ENCODE results near the gene ANXA2. TPM values are rescaled to one million over a fixed set of nuclear protein-coding genes. Genes with fewer than 3 reads are reported as not detected.

Gene ANXA2
- total and polyA plus RNA-seq, 2 donors (not counting 1 experiment from before 2014, with no cell fraction given): 116 to 133 TPM

DNA sequence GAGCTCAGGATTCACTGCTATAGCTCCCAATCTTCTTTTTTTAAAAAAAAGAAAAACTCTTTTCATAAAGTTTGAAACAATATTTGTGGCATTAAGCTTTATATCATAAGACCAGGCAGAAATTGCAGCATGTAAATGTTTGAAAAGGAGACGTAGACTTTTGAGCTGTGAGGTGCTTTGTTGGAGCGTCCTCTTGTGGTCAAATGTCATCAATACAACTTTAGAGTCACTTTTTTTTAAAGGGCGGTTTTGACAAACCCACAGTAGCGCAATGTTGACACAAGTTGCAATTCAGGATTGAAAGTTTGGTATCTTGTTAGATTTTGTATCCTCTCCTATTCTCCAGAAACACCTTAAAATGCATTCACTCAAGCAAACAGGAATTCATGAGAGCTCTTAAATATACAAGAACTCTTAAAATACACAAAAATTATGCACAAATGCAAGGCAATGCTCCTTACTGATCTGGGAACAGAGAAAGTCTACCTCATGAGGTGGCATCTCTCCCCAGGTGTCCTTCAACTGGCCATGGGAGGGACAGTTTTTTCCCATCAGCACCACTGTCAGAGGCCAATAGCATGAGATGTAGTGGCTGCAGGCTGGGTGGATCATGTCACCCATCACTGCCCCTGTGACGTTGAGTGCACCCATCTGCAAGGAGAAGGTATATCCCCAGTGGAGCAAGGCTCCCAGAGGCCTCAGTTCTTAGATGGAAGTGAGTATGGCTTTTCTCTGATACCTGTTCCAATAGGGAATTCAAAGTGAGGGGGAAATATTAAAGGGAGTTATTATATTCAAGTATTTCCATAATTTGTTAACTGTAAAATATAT lies 70.7 kb downstream of the ANXA2 start:
- no peaks in the 10 kb centered on the region for H4K20me1 ChIP-seq (ENCODE audit: control insufficient read depth, insufficient read depth, low read length, poor library complexity, severe bottlenecking)
- Mint-ChIP-seq H3K4me3 (no peak overlapping the region), H3K4me1 (peaks cover 2% of the 10 kb centered on the region), H3K9me3 (ENCODE audit: insufficient read depth) (no peaks in the 10 kb centered on the region), H3K27me3 (peaks cover 40% of the 10 kb centered on the region), H3K27ac (no peak overlapping the region)
- intact Hi-C loops (cut with micrococcal nuclease): loop anchor here (2.0 kb wide), 1 partner anchor 636 kb away; no protein-coding TSS in a partner anchor
- ATAC-seq (ENCODE audit: low read depth) (no peak), DNase-seq (peak; percentile 49)
- no peaks in the 10 kb centered on the region for H3K4me1 ChIP-seq (ENCODE audit: control insufficient read depth in 2 of 2, insufficient read depth in 2 of 2, low read length in 2 of 2)
- H3K27ac ChIP-seq (ENCODE audit: low read length in 2 of 2): no peak overlapping the region
- no peak for TF ChIP-seq EZH2 (IDR thresholded peaks at IDR 0.05; ENCODE audit: borderline replicate concordance, insufficient read depth, low read depth, low read length, poor library complexity, severe bottlenecking)
- TF ChIP-seq, protein P1, sequence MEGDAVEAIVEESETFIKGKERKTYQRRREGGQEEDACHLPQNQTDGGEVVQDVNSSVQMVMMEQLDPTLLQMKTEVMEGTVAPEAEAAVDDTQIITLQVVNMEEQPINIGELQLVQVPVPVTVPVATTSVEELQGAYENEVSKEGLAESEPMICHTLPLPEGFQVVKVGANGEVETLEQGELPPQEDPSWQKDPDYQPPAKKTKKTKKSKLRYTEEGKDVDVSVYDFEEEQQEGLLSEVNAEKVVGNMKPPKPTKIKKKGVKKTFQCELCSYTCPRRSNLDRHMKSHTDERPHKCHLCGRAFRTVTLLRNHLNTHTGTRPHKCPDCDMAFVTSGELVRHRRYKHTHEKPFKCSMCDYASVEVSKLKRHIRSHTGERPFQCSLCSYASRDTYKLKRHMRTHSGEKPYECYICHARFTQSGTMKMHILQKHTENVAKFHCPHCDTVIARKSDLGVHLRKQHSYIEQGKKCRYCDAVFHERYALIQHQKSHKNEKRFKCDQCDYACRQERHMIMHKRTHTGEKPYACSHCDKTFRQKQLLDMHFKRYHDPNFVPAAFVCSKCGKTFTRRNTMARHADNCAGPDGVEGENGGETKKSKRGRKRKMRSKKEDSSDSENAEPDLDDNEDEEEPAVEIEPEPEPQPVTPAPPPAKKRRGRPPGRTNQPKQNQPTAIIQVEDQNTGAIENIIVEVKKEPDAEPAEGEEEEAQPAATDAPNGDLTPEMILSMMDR (IDR thresholded peaks at IDR 0.05): peak; percentile 78
- no peaks in the 10 kb centered on the region for H3K36me3 ChIP-seq (replicated peaks in 1 of 2; ENCODE audit: control extremely low read depth in 1 of 2, control insufficient read depth in 1 of 2, extremely low read depth in 1 of 2, insufficient read depth in 2 of 2, low read length in 1 of 2)
- WGBS (ENCODE audit: insufficient coverage): no CpG with 5 or more reads among the region's 5 CpGs
- H3K4me3 ChIP-seq (ENCODE audit: control extremely low read depth in 1 of 5, extremely low read depth in 1 of 5, insufficient read depth in 1 of 5, low read depth in 2 of 5, low read length in 4 of 5): no peak overlapping the region
- POLR2A ChIA-PET: no interaction called here
- CTCF ChIA-PET: interaction anchor here (0.6 to 3.1 kb wide), 12 partner anchors 9 to 1165 kb away, joined by 3 to 19 read pairs (median 4); no protein-coding TSS in a partner anchor
- H2AFZ ChIP-seq (ENCODE audit: insufficient read depth, low read depth, low read length, poor library complexity, severe bottlenecking): no peak overlapping the region
- peaks cover 0 to 19% (median 10%) of the 10 kb centered on the region in 4 experiments for H3K27me3 ChIP-seq (replicated peaks in 1 of 4; ENCODE audit: control extremely low read depth in 1 of 4, control insufficient read depth in 3 of 4, insufficient read depth in 4 of 4, low read length in 3 of 4)
- no peaks in the 10 kb centered on the region for H3K79me2 ChIP-seq (ENCODE audit: control insufficient read depth, insufficient read depth, low read length)
- H3K9ac ChIP-seq (ENCODE audit: low read length): no peak overlapping the region
- no peaks in the 10 kb centered on the region for H3K9me3 ChIP-seq (ENCODE audit: control extremely low read depth in 1 of 3, control insufficient read depth in 2 of 3, insufficient read depth in 1 of 3, low read length in 2 of 3)
- H3K4me2 ChIP-seq (replicated peaks; ENCODE audit: low read depth, low read length, poor library complexity, severe bottlenecking): no peak overlapping the region

DNA sequence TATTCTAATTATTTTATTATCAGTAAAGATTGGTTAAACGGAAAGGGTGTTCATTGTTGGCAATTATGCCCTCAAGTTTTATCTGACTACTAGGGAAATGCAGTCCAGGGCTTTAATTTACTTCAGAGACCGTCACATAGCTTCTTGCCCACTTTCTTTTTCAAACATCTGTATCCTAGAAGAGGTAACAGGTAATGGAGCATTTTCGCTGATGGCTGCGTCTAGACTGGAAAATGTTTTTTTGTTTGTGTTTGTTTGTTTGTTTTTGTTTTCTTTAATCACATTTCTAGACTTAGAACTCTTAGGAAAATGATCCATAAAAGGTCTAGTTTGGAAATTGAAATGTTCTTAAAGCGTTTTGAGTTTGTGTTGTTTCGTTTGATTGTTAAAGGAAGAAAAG lies 71.4 kb downstream of the ANXA2 start:
- Histone ChIP-seq H4K20me1 (ENCODE audit: control insufficient read depth, insufficient read depth, low read length, poor library complexity, severe bottlenecking) (no peaks in the 10 kb centered on the region), H3K9me3 (ENCODE audit: control extremely low read depth in 1 of 3, control insufficient read depth in 2 of 3, insufficient read depth in 1 of 3, low read length in 2 of 3) (no peaks in the 10 kb centered on the region), H3K79me2 (ENCODE audit: control insufficient read depth, insufficient read depth, low read length) (no peaks in the 10 kb centered on the region), H3K36me3 (replicated peaks in 1 of 2; ENCODE audit: control extremely low read depth in 1 of 2, control insufficient read depth in 1 of 2, extremely low read depth in 1 of 2, insufficient read depth in 2 of 2, low read length in 1 of 2) (no peaks in the 10 kb centered on the region), H3K4me1 (ENCODE audit: control insufficient read depth in 2 of 2, insufficient read depth in 2 of 2, low read length in 2 of 2) (no peaks in the 10 kb centered on the region), H2AFZ (ENCODE audit: insufficient read depth, low read depth, low read length, poor library complexity, severe bottlenecking) (no peak overlapping the region), H3K27ac (ENCODE audit: low read length in 2 of 2) (no peak overlapping the region), H3K9ac (ENCODE audit: low read length) (no peak overlapping the region), H3K4me3 (ENCODE audit: control extremely low read depth in 1 of 5, extremely low read depth in 1 of 5, insufficient read depth in 1 of 5, low read depth in 2 of 5, low read length in 4 of 5) (no peak overlapping the region), H3K27me3 (replicated peaks in 1 of 4; ENCODE audit: control extremely low read depth in 1 of 4, control insufficient read depth in 3 of 4, insufficient read depth in 4 of 4, low read length in 3 of 4) (peaks cover 0 to 19% (median 10%) of the 10 kb centered on the region in 4 experiments), H3K4me2 (replicated peaks; ENCODE audit: low read depth, low read length, poor library complexity, severe bottlenecking) (no peak overlapping the region)
- CTCF ChIA-PET: interaction anchor here (0.6 to 3.1 kb wide), 10 partner anchors 9 to 1165 kb away, joined by 3 to 19 read pairs (median 4); no protein-coding TSS in a partner anchor
- TF ChIP-seq, protein P1 (IDR thresholded peaks at IDR 0.05): no peak
- no peak for TF ChIP-seq EZH2 (IDR thresholded peaks at IDR 0.05; ENCODE audit: borderline replicate concordance, insufficient read depth, low read depth, low read length, poor library complexity, severe bottlenecking)
- intact Hi-C loops (cut with micrococcal nuclease): loop anchor here (2.0 kb wide), 1 partner anchor 636 kb away; no protein-coding TSS in a partner anchor
- no CpG with 5 or more reads among the region's 6 CpGs for WGBS (ENCODE audit: insufficient coverage)
- DNase-seq: no peak
- Mint-ChIP-seq H3K9me3 (ENCODE audit: insufficient read depth) (no peaks in the 10 kb centered on the region), H3K27me3 (peaks cover 41% of the 10 kb centered on the region), H3K27ac (no peak overlapping the region), H3K4me3 (no peak overlapping the region), H3K4me1 (peaks cover 2% of the 10 kb centered on the region)
- POLR2A ChIA-PET: no interaction called here
- ATAC-seq (ENCODE audit: low read depth): no peak
